Central memory CD4-positive, alpha-beta T cell (primary cell): ENCODE data around the gene ATOH8.

Experiments used
- DNase-seq: peaks from one replicate; pipeline ENCODE4 v3.0.0; 2022

The ATOH8 gene

GRCh38 chr2:85788603-85789002, 34.8 kb downstream of the ATOH8 start:
- DNase-seq, result no peak

GRCh38 chr2:85789271-85789670, 35.5 kb downstream of the ATOH8 start:
- DNase-seq, result no peak

- DNase-seq, result no peak
Measured at GRCh38 chr2:85790032-85790431, 36.2 kb downstream of the ATOH8 start.

GRCh38 chr2:85790499-85791188, 36.9 kb downstream of the ATOH8 start:
- no peak for DNase-seq

- DNase-seq, result no peak
Measured at GRCh38 chr2:85791704-85792565, 38.1 kb downstream of the ATOH8 start.

- DNase-seq, result no peak
Measured at GRCh38 chr2:85792783-85793441, 39.1 kb downstream of the ATOH8 start.

GRCh38 chr2:85793584-85793983, 39.8 kb downstream of the ATOH8 start:
- no peak for DNase-seq

GRCh38 chr2:85794038-85794441, 40.2 kb downstream of the ATOH8 start:
- DNase-seq, result no peak

GRCh38 chr2:85794491-85795121, 40.8 kb downstream of the ATOH8 start:
- no peak for DNase-seq

- no peak for DNase-seq
Measured at GRCh38 chr2:85795331-85796045, 41.7 kb downstream of the ATOH8 start.

- DNase-seq, result no peak
Measured at GRCh38 chr2:85796046-85796340, 42.2 kb downstream of the ATOH8 start.

- no peak for DNase-seq
Measured at GRCh38 chr2:85796341-85797262, 42.8 kb downstream of the ATOH8 start.

- no peak for DNase-seq
Measured at GRCh38 chr2:85797263-85797660, 43.5 kb downstream of the ATOH8 start.

- no peak for DNase-seq
Measured at GRCh38 chr2:85797921-85798320, 44.1 kb downstream of the ATOH8 start.

GRCh38 chr2:85799215-85799956, 45.6 kb downstream of the ATOH8 start:
- no peak for DNase-seq

- DNase-seq, result no peak
Measured at GRCh38 chr2:85800586-85800985, 46.8 kb downstream of the ATOH8 start.

- DNase-seq, result no peak
Measured at GRCh38 chr2:85801871-85802270, 48.1 kb downstream of the ATOH8 start.

- DNase-seq, result no peak
Measured at GRCh38 chr2:85802354-85803103, 48.7 kb downstream of the ATOH8 start.

GRCh38 chr2:85803704-85804425, 50.1 kb downstream of the ATOH8 start:
- DNase-seq, result no peak
